MCF 10A (cell line): ENCODE results near the gene PIAS3. TPM values are rescaled to one million over a fixed set of nuclear protein-coding genes. Genes with fewer than 3 reads are reported as not detected.

Experiments used
- BruUV-seq: library from RNA; stranded (reverse); fragments of 400-500 nt; replicated peaks from 2 replicates; lab custom pipeline; 2021; lab: Mats Ljungman, UMichigan
- CTCF ChIA-PET: fragments of 300-600 bp; sonication (Branson Sonifier 250); formaldehyde crosslinking; extraction: SDS; loops from one replicate; lab custom pipeline; 2021; ENCODE audit warnings: antibody characterized with exemption, inconsistent platforms; lab: Yijun Ruan, JAX
- POLR2A ChIA-PET: fragments of 300-600, 350-650 bp; sonication (Branson Sonifier 250); formaldehyde crosslinking; extraction: SDS; loops from one replicate; lab custom pipeline; 2020; ENCODE audit warnings: antibody characterized with exemption, inconsistent platforms; lab: Yijun Ruan, JAX
- DNase-seq: peaks from one replicate; pipeline ENCODE4 v3.0.0-alpha.2; 2018; ENCODE audit not compliant: unreplicated experiment
- H3K27ac Mint-ChIP-seq: one replicate; pipeline ENCODE4 v1.8.0; 2022; ENCODE audit warnings: mild to moderate bottlenecking, low read depth, mixed read lengths; ENCODE audit not compliant: unreplicated experiment
- H3K27me3 Mint-ChIP-seq: one replicate; pipeline ENCODE4 v1.8.0; 2022; ENCODE audit warnings: mixed read lengths; ENCODE audit not compliant: insufficient read depth, unreplicated experiment
- H3K36me3 Mint-ChIP-seq: one replicate; pipeline ENCODE4 v1.8.0; 2022; ENCODE audit warnings: mild to moderate bottlenecking, moderate library complexity, mixed read lengths; ENCODE audit not compliant: insufficient read depth, unreplicated experiment
- H3K4me1 Mint-ChIP-seq: one replicate; pipeline ENCODE4 v1.8.0; 2022; ENCODE audit warnings: mixed read lengths; ENCODE audit not compliant: insufficient read depth, unreplicated experiment
- H3K4me3 Mint-ChIP-seq: one replicate; pipeline ENCODE4 v1.8.0; 2022; ENCODE audit warnings: mild to moderate bottlenecking, moderate library complexity, mixed read lengths; ENCODE audit not compliant: unreplicated experiment
- H3K9me3 Mint-ChIP-seq: one replicate; pipeline ENCODE4 v1.8.0; 2022; ENCODE audit warnings: mixed read lengths; ENCODE audit not compliant: unreplicated experiment
- intact Hi-C: fragments of 100-400 bp; cut with micrococcal nuclease; formaldehyde crosslinking; loops from 2 replicates; pipeline ENCODE4 v1.14.1; 2022
- microRNA-seq: library from miRNA; unstranded; fragments of <30 nt; microRNA quantifications from one replicate; pipeline ENCODE4 v1.2.0, GENCODE V29; 2022
- total RNA-seq: library from RNA; stranded (reverse); gene quantifications from 2 replicates; pipeline ENCODE4 v1.2.3, GENCODE V29; 2022
- TF ChIP-seq, protein P1 (sequence below): fragments of 200-600 bp; IDR thresholded peaks from one replicate; pipeline ENCODE4 v1.8.0; 2022; ENCODE audit warnings: antibody characterized with exemption, mild to moderate bottlenecking; ENCODE audit not compliant: unreplicated experiment

The PIAS3 gene
- total RNA-seq, 1 experiment from 2014 or later: 34.3 TPM

DNA sequence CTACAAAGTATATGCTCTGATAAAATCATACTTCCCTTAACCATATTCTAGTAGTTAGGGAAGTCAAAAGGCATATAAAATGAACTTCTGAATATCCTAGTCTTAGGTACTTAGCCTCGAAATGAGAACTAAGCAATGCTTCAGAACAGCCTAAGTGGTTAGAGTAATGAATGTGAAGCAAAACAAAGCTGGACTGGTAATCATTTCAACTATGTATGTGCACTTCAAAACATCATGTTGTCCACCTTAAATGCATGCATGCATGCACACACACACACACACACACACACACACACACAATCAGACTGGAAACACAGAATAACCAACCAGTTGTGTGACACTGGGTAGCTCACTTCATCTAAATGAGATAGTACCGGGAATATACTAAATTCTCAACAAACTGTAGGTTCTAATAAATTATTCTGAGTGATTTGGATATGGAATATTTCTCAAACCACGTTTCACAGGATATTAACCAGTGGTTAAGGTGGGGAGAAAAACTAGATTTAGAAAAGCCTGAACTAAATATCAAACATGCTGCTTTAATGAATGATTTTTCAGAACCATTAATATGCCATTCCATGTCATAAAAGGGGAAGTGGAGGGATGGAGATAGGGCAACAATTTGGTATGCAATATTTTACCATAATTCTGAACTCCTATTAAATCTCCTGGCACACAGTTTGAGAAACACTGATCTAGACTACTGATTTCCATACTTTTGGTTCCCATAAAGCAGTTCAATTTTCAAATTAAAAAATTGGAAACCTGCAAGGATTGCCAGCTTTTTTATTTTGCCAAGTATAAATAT lies 54.4 kb downstream of the PIAS3 start:
- POLR2A ChIA-PET: interaction anchor here (0.8 to 7.2 kb wide), 8 partner anchors 14 to 154 kb away, joined by 3 to 46 read pairs (median 4); partner anchors contain the start of genes LIX1L, PIAS3, POLR3C and RNF115
- no peak overlapping the region for H3K27ac Mint-ChIP-seq
- intact Hi-C loops: no loop called here

DNA sequence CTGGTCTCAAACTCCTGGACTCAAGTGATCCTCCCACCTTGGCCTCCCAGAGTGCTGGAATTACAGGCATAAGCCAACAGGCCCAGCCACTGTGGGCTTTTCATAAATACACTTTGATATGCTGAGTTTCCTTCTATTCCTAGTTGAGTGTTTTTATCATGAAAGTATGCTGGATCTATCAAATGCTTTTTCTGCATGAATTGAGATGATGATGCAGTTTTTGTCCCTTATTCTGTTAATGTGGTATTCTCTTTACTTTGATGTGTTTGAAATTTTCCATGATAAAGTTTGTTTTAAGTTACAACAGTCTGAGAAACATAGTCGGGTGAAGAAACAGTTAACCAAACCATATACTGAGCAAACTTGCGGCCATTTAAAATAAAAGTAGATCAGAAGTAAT lies 59.1 kb downstream of the PIAS3 start:
- H3K27me3 Mint-ChIP-seq: no peaks in the 10 kb centered on the region
- TF ChIP-seq, protein P1, sequence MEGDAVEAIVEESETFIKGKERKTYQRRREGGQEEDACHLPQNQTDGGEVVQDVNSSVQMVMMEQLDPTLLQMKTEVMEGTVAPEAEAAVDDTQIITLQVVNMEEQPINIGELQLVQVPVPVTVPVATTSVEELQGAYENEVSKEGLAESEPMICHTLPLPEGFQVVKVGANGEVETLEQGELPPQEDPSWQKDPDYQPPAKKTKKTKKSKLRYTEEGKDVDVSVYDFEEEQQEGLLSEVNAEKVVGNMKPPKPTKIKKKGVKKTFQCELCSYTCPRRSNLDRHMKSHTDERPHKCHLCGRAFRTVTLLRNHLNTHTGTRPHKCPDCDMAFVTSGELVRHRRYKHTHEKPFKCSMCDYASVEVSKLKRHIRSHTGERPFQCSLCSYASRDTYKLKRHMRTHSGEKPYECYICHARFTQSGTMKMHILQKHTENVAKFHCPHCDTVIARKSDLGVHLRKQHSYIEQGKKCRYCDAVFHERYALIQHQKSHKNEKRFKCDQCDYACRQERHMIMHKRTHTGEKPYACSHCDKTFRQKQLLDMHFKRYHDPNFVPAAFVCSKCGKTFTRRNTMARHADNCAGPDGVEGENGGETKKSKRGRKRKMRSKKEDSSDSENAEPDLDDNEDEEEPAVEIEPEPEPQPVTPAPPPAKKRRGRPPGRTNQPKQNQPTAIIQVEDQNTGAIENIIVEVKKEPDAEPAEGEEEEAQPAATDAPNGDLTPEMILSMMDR: no peak
- no peak for DNase-seq
- H3K27ac Mint-ChIP-seq: no peak overlapping the region
- BruUV-seq: no TSS peak
- peaks cover 27% of the 10 kb centered on the region for H3K4me1 Mint-ChIP-seq
- H3K9me3 Mint-ChIP-seq: peaks cover 24% of the 10 kb centered on the region
- CTCF ChIA-PET: no interaction called here
- peaks cover 4% of the 10 kb centered on the region for H3K36me3 Mint-ChIP-seq
- intact Hi-C loops: no loop called here
- H3K4me3 Mint-ChIP-seq: no peak overlapping the region
- POLR2A ChIA-PET: no interaction called here

More for the DNA sequence above, 54.4 kb downstream of the PIAS3 start:
- no peak for DNase-seq
- Mint-ChIP-seq H3K27me3 (no peaks in the 10 kb centered on the region), H3K9me3 (no peaks in the 10 kb centered on the region), H3K4me1 (peaks cover 41% of the 10 kb centered on the region), H3K36me3 (no peaks in the 10 kb centered on the region), H3K4me3 (no peak overlapping the region)
- TF ChIP-seq, protein P1: no peak
- no TSS peak for BruUV-seq
- CTCF ChIA-PET: interaction anchor here (0.9 to 1.7 kb wide), 4 partner anchors 10 to 84 kb away, joined by 3 to 6 read pairs (median 4); no protein-coding TSS in a partner anchor

Small RNAs within 50 kb of the gene (microRNA-seq; reads per million reads assigned to microRNA genes)
- gene MIR6736: 1.6 reads per million, percentile 10 among the genes with 10 or more reads in this experiment

Other genes with a start within 250 kb of the PIAS3 start
- 0.20 and 0.61 TPM in 2 replicates for gene PDZK1, start 151.7 kb downstream of the PIAS3 start, total RNA-seq
- not detected in 2 replicates for gene CD160, start 139.6 kb downstream of the PIAS3 start, total RNA-seq
- gene RNF115, start 35.0 kb downstream of the PIAS3 start, total RNA-seq: 16.8 and 19.5 TPM in 2 replicates
- 67.9 and 96.8 TPM in 2 replicates for gene POLR3C, start 34.9 kb downstream of the PIAS3 start, total RNA-seq
- 3.7 and 4.6 TPM in 2 replicates for gene NUDT17, start 13.5 kb downstream of the PIAS3 start, total RNA-seq
- 0.29 TPM in 1 of 2 replicates, not detected in the other for gene ANKRD35, start 26.8 kb upstream of the PIAS3 start, total RNA-seq
- gene ITGA10, start 51.0 kb upstream of the PIAS3 start, total RNA-seq: 25.7 and 33.0 TPM in 2 replicates
- gene PEX11B, start 59.6 kb upstream of the PIAS3 start, total RNA-seq: 35.5 and 36.2 TPM in 2 replicates
- gene RBM8A, start 68.4 kb upstream of the PIAS3 start, total RNA-seq: 370 and 403 TPM in 2 replicates
- gene LIX1L, start 98.9 kb upstream of the PIAS3 start, total RNA-seq: 40.1 and 42.1 TPM in 2 replicates
- gene ANKRD34A, start 105.5 kb upstream of the PIAS3 start, total RNA-seq: 2.6 and 3.1 TPM in 2 replicates
- 17.6 and 20.9 TPM in 2 replicates for gene POLR3GL, start 105.6 kb upstream of the PIAS3 start, total RNA-seq
- 576 and 599 TPM in 2 replicates for gene TXNIP, start 137.5 kb upstream of the PIAS3 start, total RNA-seq
- gene HJV, start 162.7 kb upstream of the PIAS3 start, total RNA-seq: not detected in 2 replicates